GM21447 (cell line): ENCODE data around the gene CCDC78.
"Not testable (repeated sequence)": the region's sequence is repeated elsewhere in the genome, so short reads cannot be mapped to it uniquely, and the experiment has no call there.

Experiments used
- ATAC-seq: cut with Tn5 transposase; IDR thresholded peaks from one replicate; pipeline ENCODE4 v1.9.1; 2021; ENCODE audit not compliant: unreplicated experiment

The CCDC78 gene

DNA sequence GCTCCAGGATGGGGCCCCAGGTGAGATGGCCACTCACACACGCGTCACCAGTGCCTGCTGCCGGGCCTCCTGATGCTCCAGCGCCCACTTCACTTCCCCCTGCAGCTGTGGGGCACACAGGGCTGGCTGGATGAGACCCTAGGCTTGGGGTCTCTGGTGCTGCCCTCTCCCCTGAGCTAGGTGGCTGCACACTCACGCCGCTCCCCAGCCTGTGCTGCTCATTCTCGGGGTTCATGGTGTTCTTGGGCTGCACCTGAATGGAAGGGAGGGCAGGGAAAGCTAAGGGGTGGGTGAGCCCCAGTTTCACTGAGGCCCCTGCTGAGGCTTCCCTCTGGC lies 1.2 kb downstream of the CCDC78 start:
- ATAC-seq: no peak

DNA sequence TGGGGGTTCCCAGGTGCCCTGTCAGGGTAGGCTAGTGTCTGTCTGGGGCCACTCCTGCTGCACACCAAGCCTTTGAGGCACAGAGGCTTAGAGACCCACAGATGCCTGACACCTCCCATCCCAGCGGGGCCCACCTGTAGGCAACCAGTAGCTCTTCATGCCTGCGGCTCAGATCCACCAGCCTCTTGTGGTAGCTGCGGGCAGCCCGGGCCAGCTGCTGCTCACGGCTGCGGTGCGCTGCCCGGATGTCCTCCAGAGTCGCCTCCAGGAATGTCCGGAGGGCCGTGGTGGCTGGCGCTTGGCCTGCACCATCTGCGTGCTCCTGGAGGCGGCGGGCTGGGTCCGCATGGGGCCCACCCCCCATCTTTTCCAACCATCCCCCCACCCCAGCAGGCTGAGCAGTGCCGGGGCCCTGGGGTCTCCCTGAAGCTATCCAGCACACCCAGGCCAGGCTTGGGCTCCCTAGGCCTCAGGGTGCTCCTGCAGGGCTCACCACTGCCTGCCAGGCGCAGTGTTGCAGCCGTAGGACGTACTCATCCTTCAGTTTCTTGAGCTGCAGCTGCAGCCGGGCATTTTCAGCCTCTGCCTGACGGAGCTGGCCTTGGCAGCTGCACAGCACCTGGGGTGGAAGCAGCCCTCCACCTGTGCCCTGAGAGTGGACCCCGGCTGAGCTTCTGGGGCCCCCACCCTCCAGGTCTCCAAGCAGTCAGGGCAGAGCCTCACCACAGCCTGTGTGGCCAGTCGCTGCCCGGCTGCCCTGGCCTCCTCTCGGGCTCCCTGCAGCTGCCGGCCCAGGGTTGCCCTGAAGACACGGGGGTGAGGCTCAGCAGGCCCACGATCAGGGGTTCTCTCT lies 1.8 kb downstream of the CCDC78 start:
- no peak for ATAC-seq

DNA sequence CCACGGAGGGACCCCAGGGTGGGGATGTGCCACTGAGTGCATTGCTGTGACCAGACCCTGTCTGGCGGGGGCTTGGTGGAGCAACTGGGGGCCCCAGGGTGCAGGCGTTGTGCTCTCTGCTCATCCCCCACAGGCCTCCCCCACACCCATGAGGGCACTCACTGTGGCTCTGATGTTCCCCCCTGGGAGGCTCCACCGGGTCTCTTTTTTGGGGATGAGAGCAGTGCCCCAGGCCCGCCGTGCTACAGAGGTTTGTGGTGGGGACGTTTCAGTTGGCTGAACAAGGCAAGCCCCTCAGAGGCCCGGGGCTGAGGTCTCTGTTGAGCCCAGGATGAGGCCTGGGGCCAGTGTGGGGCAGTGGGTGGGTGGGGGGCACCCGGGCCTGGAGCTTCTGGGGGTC lies 2.5 kb downstream of the CCDC78 start:
- ATAC-seq: no peak

DNA sequence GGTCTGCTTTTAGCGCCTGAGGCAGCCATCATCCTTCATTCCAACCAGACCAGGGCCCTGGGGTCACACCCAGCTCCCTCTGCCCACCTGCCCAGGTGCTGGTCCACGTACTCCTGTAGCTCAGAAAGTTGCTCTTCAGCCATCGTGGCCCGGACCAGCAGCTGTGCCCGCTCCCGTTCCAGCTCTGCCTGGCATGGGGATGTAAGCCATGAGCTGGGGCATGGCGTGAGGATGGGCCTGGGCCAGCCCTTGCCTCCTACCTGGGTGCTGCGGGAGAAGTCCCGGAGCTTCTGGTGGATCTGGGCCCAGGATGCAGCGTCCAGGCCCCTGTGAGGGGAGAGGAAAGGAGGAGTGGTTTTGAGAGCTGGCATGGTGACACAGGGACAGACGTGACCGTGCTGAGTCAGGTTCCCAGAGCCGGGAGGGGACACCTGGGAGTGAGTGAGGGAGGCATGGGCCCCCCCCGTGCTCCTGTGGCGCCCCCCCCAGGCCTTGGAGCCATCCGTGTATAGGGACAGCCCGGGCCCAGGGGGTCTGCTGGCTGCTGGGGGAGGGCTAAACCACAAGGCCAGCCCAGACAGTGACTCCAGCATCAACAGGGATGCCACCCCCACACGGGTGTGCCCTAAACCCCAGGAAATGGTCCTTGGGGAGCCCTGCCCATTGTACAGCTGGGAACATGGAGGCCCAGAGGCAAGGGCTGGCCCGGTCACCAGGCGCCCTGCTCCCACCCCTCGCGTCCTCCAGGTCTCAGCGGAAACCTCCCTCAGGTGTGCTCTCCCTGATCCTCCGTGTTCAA lies 3.2 kb downstream of the CCDC78 start:
- ATAC-seq: no peak

DNA sequence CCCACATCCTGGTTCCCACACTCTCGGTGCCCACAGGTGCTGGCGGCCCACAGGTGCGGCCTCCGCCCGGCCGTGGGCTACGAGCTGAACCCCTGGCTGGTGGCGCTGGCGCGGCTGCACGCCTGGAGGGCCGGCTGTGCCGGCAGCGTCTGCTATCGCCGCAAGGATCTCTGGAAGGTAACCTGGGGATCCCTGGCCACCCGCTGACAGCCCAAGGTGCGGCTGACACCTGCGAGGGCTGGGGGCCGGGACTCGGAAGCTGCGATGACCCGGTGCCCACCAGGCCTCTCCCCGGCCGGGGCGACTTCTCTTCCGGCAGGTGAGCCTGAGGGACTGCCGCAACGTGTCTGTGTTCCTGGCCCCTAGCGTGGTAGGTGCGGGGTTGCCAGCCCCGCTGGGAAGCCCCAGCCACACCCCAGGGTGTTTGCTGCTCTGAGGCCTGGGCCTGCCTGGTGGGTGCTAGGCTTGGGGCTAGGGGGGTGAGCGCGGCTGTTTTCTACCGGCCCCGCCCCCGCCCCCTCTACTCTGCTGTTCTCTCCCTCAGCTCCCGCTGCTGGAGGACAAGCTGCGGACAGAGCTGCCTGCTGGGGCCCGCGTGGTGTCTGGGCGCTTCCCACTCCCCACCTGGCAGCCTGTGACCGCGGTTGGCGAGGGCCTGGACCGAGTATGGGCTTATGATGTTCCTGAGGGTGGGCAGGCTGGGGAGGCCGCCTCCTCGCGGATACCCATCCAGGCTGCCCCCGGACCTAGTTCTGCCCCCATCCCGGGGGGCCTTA lies 4.3 kb downstream of the CCDC78 start:
- ATAC-seq: no peak

DNA sequence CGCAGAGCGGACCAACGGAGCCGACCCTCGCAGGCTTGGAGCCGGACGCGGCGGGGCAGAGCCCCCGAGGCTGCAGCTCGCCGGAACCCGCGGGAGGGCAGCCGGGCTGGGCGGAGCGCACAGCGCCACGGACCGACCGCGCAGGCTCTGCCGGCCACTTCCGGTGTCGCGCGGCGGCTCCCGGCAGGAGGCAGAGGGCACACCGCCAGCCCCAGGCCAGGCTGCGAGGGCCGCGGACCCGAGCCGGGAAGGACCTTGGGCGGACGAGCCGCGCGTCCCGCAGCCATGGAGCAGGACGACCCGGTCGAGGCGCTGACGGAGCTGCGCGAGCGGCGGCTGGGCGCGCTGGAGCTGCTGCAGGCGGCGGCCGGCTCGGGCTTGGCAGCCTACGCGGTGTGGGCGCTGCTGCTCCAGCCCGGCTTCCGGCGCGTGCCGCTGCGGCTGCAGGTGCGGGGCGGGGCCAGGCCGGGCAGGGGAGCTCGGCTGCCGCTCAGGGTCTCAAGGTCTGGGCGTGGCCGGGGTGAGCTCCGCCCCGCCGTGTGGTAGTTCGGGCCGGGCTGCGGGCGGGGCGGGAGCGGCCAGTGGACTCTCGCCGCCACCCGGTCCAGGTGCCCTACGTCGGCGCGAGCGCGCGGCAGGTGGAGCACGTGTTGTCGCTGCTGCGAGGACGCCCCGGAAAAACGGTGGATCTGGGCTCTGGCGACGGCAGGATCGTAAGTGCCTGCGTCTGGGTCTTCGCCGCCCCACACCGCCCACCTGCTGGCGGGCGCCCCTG lies 5.1 kb downstream of the CCDC78 start, which contains the start of gene ANTKMT:
Gene ANTKMT, plus strand, starts transcription at position 157 of the 775 bp plus-strand sequence. Its CDS starts 129 bp downstream, at position 286.
- ATAC-seq: peak; percentile 56

DNA sequence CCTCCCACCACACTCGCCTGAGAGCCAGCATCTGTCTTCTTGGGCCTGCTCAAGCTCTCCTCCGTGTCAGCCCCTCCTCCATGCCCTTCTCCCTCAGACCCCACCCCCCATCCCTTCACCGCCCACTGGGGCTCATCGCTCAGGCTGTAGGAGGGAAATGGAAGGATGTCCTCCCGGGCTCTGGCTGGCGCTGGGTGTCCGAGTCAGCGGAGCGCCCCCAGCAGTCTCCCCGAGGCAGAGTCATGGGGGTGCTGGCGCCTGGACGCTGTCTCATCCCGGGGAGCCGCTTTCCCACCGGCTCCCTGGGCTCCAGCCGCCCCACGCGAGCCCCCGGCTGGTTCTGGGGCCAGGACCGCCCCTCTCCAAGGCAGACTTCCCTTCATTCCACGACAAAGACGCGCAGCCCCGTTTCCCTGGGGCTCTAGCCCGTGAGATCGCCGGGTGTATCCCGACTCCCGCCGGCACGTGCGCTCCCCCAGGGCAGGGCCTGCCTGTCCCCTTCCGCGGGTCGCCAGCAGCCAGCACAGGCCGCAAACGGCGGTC lies 5.7 kb downstream of the CCDC78 start:
- peak; percentile 29 for ATAC-seq

DNA sequence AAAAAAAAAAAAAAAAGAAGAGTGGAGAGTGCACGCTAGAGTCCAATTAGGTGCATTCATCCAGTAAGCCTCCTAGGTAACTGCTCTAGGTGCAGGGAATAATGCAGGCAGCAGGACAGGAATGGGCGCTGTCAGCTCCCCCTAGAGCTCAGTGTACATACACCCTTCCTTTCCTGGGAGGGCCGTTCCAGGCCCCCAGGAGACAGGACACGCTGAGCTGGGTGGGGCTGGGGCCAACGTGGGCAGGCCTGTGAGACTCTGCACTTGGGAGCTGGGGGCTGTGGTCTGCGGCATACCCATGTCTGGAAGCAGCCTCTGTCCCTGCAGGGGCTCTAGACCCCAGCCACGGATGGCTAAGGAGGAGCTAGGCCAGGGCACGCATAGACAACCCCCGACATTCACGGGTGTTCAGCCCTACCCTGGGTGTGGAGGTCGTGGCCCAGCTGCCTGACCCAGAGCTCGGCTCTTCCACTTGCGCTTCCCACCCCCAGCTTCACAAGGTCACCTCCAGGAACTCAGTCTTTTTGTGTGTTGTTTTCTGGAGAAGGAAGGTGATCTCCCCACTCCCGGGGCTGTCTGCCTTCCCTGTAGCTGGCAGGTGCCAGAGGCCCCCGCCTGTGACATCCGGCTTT lies 6.3 kb downstream of the CCDC78 start:
- no peak for ATAC-seq

DNA sequence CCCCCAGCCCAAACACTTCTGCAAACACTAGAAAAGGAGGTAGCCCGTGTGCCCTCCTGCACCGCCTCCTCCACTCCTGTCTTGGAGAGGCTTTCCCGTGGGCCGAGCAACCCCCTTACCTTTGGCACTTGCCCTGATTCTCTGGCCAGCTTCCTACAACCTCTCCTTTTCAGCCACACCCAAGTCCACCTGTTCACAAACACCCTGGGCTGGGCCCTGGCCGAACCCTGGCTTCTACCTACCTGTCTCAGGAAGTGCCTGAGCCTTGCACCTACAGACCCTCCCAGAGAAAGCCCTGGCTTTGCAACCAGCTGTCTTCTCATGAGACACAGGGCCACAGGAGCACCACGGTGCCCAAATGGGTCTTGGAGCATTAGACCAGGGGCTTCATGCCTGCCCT lies 7.3 kb downstream of the CCDC78 start:
- ATAC-seq: no peak

DNA sequence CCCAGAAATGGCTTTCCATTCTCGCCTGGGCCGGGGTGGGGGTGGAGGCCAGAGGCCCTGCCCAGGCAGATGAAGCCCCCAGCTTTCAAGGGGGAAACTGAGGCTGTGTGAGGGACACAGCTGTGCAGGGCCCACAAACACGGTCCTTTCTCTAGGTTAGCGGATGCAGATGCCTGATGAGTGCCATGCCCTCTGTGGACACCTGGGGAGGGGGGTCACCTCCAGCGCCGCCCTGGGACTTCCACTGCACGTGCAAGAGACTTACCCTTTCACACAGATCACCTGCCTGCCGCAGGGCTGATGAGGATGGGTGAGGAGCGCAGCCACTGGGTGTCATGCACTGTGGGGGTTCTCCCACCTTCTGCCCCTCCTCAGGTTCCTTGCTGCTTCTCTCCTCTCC lies 7.9 kb downstream of the CCDC78 start:
- ATAC-seq: no peak

DNA sequence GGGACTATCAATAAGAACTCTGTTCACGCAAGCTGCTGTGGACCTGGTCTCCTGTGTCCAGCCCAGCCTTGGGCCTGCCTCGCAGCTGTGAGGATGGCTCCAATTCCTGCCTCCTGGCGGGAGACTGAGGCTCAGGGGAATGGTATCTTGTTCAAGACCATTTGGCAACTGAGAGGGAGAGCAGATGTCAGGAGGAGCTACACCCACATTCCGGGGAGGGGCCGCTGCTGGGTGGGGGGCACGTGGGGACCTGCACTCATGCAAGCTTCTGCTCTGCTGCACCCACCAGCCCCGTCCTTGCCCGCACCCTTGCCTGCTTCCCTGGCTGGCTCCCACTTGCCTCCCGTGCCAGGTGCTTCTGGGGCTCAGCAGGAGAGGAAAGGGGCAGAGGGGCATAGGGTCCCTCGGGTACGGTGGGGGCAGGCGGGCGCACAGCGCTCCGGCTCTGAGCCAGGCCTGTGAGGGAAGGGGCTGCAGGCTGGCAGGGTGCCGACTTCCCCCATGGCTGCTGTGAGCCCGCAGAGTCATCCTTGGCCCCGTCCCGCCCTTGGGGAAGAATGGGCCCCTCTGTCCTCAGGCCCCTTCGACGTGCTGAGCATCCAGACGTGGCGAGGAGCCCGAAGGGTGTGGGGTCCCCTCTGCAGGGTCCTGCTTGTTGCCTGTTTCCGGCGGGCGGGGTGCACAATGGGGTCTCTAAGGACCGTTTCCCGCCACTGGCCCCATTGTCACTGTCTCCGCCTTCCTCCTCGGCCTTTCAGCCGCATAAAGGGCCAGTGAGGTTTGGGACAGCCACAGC lies 8.6 kb downstream of the CCDC78 start:
- ATAC-seq: no peak

DNA sequence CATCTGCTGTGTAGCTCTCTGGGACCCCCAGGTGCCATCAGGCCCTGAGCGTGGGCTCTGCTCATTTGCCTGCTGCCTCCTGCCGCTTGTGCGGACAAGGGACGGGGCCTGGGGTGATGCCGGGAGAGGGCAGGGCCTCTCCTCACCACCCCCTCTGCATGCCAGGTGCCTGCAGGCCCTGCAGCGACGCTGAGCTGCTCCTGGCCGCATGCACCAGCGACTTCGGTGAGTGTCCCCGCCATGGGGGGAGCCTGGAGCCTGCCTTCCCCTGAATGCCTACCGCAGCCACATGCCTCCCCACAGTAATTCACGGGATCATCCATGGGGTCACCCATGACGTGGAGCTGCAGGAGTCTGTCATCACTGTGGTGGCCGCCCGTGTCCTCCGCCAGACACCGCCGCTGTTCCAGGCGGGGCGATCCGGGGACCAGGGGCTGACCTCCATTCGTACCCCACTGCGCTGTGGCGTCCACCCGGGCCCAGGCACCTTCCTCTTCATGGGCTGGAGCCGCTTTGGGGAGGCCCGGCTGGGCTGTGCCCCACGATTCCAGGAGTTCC lies 9.4 kb downstream of the CCDC78 start:
- no peak for ATAC-seq

DNA sequence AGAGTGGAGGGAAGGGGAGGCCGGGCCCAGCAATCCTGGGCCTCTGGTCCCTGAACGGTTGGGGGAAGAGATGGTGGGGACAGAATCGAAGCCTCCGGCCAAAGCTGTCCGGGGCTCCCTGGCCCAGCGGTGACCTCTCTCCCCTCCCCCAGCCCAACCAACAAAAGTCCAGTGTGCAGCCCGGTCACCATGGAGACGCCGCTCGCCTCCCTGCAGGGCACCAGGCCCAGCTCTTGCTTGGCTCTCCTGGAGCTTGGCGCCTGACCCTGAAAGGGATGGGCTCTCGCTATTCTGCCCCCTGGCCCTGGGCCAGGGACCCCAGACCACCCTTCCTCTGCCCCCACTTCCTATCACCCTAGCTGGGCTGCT lies 10.1 kb downstream of the CCDC78 start:
- no peak for ATAC-seq

DNA sequence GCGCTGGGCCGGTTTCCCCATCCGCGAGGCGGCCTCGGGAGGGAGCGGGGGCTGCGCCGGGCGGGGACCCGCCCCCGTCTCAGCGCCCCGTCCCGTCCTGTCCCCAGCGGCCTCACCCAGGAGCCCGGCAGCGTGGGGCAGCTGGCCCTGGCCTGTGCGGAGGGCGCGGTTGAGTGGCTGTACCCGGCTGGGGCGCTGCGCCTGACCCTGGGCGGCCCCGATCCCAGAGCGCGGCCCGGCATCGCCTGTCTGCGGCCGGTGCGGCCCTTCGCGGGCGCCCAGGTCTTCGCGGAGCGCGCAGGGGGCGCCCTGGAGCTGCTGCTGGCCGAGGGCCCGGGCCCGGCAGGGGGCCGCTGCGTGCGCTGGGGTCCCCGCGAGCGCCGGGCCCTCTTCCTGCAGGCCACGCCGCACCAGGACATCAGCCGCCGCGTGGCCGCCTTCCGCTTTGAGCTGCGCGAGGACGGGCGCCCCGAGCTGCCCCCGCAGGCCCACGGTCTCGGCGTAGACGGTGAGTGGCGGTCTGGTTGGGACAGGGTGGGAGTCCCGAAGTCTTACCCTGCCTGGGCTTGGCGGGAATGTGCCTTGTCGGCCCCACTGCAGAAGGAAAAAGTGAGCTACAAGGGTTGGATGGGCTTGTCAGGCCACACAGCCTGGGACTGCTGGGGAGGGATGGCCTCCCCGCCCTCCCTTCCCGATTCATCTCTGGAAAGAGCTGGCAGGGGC lies 10.6 kb downstream of the CCDC78 start:
- no peak for ATAC-seq

DNA sequence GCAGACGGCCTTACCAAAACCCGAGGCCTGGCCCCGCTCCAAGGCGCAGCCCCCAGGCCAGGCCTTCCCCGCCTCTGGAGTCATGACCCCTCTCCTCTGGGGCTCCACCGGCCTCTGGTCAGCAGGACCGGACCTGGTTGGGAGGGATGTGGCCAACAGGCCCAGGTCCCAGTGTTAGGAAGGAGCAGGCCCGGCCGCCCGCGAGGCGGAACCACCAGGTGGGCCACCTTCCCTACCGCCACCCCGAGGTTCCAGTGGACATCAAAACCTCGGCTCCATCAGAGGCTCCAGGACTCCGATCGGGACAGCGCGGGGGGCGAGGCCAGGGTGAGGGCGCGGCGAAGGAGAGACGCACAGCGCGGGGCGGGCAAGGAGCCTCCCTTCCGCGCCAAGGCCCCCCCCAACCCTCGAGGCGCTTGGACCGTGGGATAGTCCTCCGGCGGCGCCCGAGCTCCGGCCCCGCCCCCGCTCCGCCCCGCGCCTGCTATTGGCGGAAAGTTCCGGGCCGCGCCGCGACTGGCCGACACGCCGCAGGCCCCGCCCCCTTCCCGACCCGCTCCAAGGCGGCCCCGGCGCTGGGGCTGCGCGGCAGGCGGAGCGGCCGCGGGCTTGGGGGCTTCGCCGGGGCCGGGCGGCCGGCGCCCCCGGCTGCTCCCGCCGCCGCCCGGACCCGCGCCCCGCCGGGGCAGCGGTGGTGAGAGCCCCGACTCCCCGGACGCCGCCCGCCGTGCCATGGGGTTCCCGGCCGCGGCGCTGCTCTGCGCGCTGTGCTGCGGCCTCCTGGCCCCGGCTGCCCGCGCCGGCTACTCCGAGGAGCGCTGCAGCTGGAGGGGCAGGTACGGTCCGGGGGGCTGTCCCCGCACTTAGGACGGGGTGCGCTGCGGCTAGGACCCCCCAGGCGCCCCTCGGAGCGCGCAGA lies 11.4 kb downstream of the CCDC78 start, which contains the start of gene METRN:
Gene METRN, plus strand, starts transcription at position 561 of the 919 bp plus-strand sequence. Its CDS starts 172 bp downstream, at position 733.
- ATAC-seq: peak; percentile 67

DNA sequence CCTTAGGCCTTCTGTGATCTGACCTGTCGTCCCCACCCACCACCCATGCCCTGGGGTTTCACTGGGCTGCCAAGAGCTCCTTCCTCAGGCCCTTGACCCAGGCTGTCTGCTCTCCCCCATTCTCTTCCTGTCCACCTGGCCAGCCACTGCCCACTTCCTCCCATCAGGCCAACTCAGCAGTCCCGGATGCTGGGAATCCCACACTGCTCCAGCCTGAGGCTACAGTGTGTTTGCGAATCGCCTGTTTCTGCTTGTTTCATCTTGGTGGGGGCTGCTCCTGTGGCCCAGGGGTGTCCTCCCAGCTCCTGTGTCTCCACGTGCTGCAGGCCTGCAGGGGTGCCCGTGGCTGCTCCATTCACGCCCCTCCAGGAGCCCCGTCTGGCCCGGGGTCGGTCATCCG lies 12.2 kb downstream of the CCDC78 start:
- no peak for ATAC-seq

DNA sequence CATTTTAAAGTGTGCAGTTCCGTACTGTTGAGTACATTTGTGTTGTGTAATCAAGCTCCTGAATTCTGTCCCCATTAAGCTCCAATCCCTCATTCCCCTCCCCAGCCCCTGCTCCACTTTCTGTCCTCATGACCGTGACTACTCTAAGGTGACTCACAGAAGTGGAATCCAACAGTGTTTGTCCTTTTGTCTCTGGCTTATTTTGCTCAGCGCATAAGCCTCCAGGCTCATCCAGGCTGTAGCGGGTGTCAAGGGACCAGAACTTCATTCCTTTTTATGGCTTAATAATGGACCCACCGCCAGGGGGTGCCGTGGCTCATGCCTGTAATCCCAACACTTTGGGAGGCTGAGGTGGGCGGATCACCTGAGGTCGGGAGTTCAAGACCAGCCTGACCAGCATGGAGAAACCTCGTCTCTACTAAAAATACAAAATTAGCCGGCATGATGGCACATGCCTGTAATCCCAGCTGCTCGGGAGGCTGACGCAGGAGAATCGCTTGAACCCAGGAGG lies 13.4 kb downstream of the CCDC78 start:
- not testable (repeated sequence) for ATAC-seq
